MCF 10A (cell line): ENCODE results near the gene PCED1B. TPM values are rescaled to one million over a fixed set of nuclear protein-coding genes. Genes with fewer than 3 reads are reported as not detected.
"Not testable (repeated sequence)": the region's sequence is repeated elsewhere in the genome, so short reads cannot be mapped to it uniquely, and the experiment has no call there.

Experiments
- BruUV-seq: library from RNA; stranded (reverse); fragments of 400-500 nt; replicated peaks from 2 replicates; lab custom pipeline; 2021; lab: Mats Ljungman, UMichigan
- CTCF ChIA-PET: fragments of 300-600 bp; sonication (Branson Sonifier 250); formaldehyde crosslinking; extraction: SDS; loops from one replicate; lab custom pipeline; 2021; ENCODE audit warnings: antibody characterized with exemption, inconsistent platforms; lab: Yijun Ruan, JAX
- POLR2A ChIA-PET: fragments of 300-600, 350-650 bp; sonication (Branson Sonifier 250); formaldehyde crosslinking; extraction: SDS; loops from one replicate; lab custom pipeline; 2020; ENCODE audit warnings: antibody characterized with exemption, inconsistent platforms; lab: Yijun Ruan, JAX
- DNase-seq: peaks from one replicate; pipeline ENCODE4 v3.0.0-alpha.2; 2018; ENCODE audit not compliant: unreplicated experiment
- H3K27ac Mint-ChIP-seq: one replicate; pipeline ENCODE4 v1.8.0; 2022; ENCODE audit warnings: mild to moderate bottlenecking, low read depth, mixed read lengths; ENCODE audit not compliant: unreplicated experiment
- H3K27me3 Mint-ChIP-seq: one replicate; pipeline ENCODE4 v1.8.0; 2022; ENCODE audit warnings: mixed read lengths; ENCODE audit not compliant: insufficient read depth, unreplicated experiment
- H3K36me3 Mint-ChIP-seq: one replicate; pipeline ENCODE4 v1.8.0; 2022; ENCODE audit warnings: mild to moderate bottlenecking, moderate library complexity, mixed read lengths; ENCODE audit not compliant: insufficient read depth, unreplicated experiment
- H3K4me1 Mint-ChIP-seq: one replicate; pipeline ENCODE4 v1.8.0; 2022; ENCODE audit warnings: mixed read lengths; ENCODE audit not compliant: insufficient read depth, unreplicated experiment
- H3K4me3 Mint-ChIP-seq: one replicate; pipeline ENCODE4 v1.8.0; 2022; ENCODE audit warnings: mild to moderate bottlenecking, moderate library complexity, mixed read lengths; ENCODE audit not compliant: unreplicated experiment
- H3K9me3 Mint-ChIP-seq: one replicate; pipeline ENCODE4 v1.8.0; 2022; ENCODE audit warnings: mixed read lengths; ENCODE audit not compliant: unreplicated experiment
- intact Hi-C: fragments of 100-400 bp; cut with micrococcal nuclease; formaldehyde crosslinking; loops from 2 replicates; pipeline ENCODE4 v1.14.1; 2022
- total RNA-seq: library from RNA; stranded (reverse); gene quantifications from 2 replicates; pipeline ENCODE4 v1.2.3, GENCODE V29; 2022
- TF ChIP-seq, protein P1 (sequence below): fragments of 200-600 bp; IDR thresholded peaks from one replicate; pipeline ENCODE4 v1.8.0; 2022; ENCODE audit warnings: antibody characterized with exemption, mild to moderate bottlenecking; ENCODE audit not compliant: unreplicated experiment

Gene PCED1B
- total RNA-seq, 1 experiment from 2014 or later, result 9.6 TPM

GRCh38 chr12:47276621-47277309 lies 197.3 kb downstream of the PCED1B start:
- no peaks in the 10 kb centered on the region for H3K36me3 Mint-ChIP-seq
- H3K9me3 Mint-ChIP-seq, result peaks cover 7% of the 10 kb centered on the region
- H3K27me3 Mint-ChIP-seq, result no peaks in the 10 kb centered on the region
- TF ChIP-seq, protein P1, sequence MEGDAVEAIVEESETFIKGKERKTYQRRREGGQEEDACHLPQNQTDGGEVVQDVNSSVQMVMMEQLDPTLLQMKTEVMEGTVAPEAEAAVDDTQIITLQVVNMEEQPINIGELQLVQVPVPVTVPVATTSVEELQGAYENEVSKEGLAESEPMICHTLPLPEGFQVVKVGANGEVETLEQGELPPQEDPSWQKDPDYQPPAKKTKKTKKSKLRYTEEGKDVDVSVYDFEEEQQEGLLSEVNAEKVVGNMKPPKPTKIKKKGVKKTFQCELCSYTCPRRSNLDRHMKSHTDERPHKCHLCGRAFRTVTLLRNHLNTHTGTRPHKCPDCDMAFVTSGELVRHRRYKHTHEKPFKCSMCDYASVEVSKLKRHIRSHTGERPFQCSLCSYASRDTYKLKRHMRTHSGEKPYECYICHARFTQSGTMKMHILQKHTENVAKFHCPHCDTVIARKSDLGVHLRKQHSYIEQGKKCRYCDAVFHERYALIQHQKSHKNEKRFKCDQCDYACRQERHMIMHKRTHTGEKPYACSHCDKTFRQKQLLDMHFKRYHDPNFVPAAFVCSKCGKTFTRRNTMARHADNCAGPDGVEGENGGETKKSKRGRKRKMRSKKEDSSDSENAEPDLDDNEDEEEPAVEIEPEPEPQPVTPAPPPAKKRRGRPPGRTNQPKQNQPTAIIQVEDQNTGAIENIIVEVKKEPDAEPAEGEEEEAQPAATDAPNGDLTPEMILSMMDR, result no peak
- BruUV-seq, result no TSS peak
- peaks cover 56% of the 10 kb centered on the region for H3K4me1 Mint-ChIP-seq
- intact Hi-C loops, result no loop called here
- CTCF ChIA-PET, result interaction anchor here (0.6 to 2.1 kb wide), 4 partner anchors 13 to 243 kb away, joined by 3 to 6 read pairs (median 4); no protein-coding TSS in a partner anchor
- peak; percentile 93 for DNase-seq
- peak overlapping the region; percentile 83 for H3K27ac Mint-ChIP-seq
- H3K4me3 Mint-ChIP-seq, result peak overlapping the region; percentile 34
- POLR2A ChIA-PET, result interaction anchor here (0.5 to 3.1 kb wide), 14 partner anchors 9 to 447 kb away, joined by 3 to 41 read pairs (median 4); partner anchors contain the start of genes AMIGO2 and PCED1B

GRCh38 chr12:47277972-47278448 lies 198.6 kb downstream of the PCED1B start:
- BruUV-seq, result no TSS peak
- ChIA-PET CTCF (interaction anchor here (1.3 kb wide), 1 partner anchor 10 kb away, joined by 4 read pairs; no protein-coding TSS in a partner anchor), POLR2A (interaction anchor here (0.8 to 3.1 kb wide), 5 partner anchors 28 to 197 kb away, joined by 3 to 41 read pairs (median 9); partner anchors contain the start of genes AMIGO2 and PCED1B)
- Mint-ChIP-seq H3K9me3 (peaks cover 7% of the 10 kb centered on the region), H3K36me3 (no peaks in the 10 kb centered on the region), H3K4me3 (no peak overlapping the region), H3K27me3 (no peaks in the 10 kb centered on the region), H3K27ac (peak overlapping the region; percentile 83), H3K4me1 (peaks cover 45% of the 10 kb centered on the region)
- intact Hi-C loops, result no loop called here
- TF ChIP-seq, protein P1, result no peak
- DNase-seq, result peak; percentile 94

DNA sequence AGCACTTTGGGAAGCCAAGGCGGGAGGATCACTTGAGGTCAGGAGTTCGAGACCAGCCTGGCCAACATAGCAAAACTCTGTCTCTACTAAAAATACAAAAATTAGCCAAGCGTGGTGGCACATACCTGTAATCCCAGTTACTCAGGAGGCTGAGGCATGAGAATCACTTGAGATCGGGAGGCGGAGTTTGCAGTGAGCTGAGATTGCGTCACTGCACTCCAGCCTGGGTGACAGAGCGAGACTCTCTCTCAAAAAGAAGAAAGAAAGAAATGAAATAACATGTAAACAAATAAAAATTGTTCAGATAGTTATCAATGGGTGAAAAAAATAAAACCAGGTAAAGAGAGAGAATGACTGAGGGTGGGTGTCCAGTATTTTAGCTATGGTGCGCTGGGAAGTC lies 200.3 kb downstream of the PCED1B start:
- intact Hi-C loops, DNase-seq, H3K9me3 Mint-ChIP-seq, CTCF ChIA-PET, H3K36me3 Mint-ChIP-seq, H3K27me3 Mint-ChIP-seq, BruUV-seq, H3K27ac Mint-ChIP-seq, POLR2A ChIA-PET, H3K4me3 Mint-ChIP-seq: not testable (repeated sequence)
- H3K4me1 Mint-ChIP-seq, result peaks cover 32% of the 10 kb centered on the region

DNA sequence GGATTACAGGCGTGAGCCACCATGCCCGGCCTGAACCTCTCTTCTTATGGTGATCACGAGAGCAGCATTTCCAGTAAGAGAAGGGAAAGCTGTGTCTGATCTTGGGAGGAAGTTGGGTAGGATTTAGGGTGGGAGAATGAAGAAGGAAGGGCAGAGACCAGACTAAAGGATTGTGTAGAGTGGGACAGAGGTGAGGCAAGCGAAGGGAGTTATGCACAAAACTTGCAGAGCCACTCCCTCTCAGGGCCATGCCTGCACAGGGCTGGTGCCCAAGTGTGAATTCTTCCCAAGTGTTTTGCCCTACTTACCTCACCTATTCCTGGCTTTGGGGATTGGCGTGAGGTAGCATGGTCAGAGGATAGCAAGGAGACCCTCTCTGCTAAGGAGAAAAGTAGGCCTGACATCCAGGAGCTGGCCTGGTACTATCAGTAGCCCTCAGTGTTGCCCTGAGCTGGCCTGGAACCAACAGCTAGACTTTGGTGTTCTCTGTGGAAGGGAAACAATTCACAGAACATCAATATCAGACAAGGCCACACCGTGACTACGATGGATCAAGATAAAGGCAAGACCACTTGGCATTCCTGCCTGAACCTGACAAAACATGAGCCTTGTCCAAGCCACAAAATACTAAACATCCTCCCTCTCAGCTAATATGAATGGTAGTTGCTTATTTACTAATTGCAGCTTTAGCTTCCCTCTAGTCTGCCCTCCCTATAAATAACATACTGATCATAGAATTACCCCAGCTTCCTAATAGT lies 201.3 kb downstream of the PCED1B start:
- H3K27me3 Mint-ChIP-seq, result no peaks in the 10 kb centered on the region
- BruUV-seq, result no TSS peak
- ChIA-PET POLR2A (interaction anchor here (1.1 kb wide), 1 partner anchor 10 kb away, joined by 4 read pairs; no protein-coding TSS in a partner anchor), CTCF (interaction anchor here (0.6 to 2.3 kb wide), 5 partner anchors 26 to 537 kb away, joined by 4 to 6 read pairs (median 4); no protein-coding TSS in a partner anchor)
- DNase-seq, result no peak
- TF ChIP-seq, protein P1, result no peak
- no peaks in the 10 kb centered on the region for H3K9me3 Mint-ChIP-seq
- intact Hi-C loops, result no loop called here
- H3K36me3 Mint-ChIP-seq, result no peaks in the 10 kb centered on the region
- no peak overlapping the region for H3K27ac Mint-ChIP-seq
- no peak overlapping the region for H3K4me3 Mint-ChIP-seq
- peaks cover 28% of the 10 kb centered on the region for H3K4me1 Mint-ChIP-seq
